ENCODE results near the gene TAF4.
"Not testable (repeated sequence)": the region's sequence is repeated elsewhere in the genome, so short reads cannot be mapped to it uniquely, and the experiment has no call there.

The TAF4 gene

GRCh38 chr20:62073323-62073722, 7.6 kb upstream of the TAF4 start:
- no peak for DNase-seq (ENCODE audit: low spot score)

- not testable (repeated sequence) for DNase-seq (ENCODE audit: low spot score)
Observed at GRCh38 chr20:62071669-62072430, 6.2 kb upstream of the TAF4 start.

- DNase-seq (ENCODE audit: low spot score), result no peak
Observed at GRCh38 chr20:62069741-62070216, 4.1 kb upstream of the TAF4 start.

- DNase-seq (ENCODE audit: low spot score), result no peak
Observed at GRCh38 chr20:62068997-62069396, 3.3 kb upstream of the TAF4 start.

GRCh38 chr20:62067547-62068260, 2.0 kb upstream of the TAF4 start:
- no peak for DNase-seq (ENCODE audit: low spot score)

- DNase-seq (ENCODE audit: low spot score), result no peak
Observed at GRCh38 chr20:62066983-62067433, 1.3 kb upstream of the TAF4 start.

- DNase-seq (ENCODE audit: low spot score), result peak; percentile 29
Observed at GRCh38 chr20:62066339-62066982, 780 bp upstream of the TAF4 start.

- DNase-seq (ENCODE audit: low spot score), result no peak
Observed at GRCh38 chr20:62064770-62065673, 659 bp downstream of the TAF4 start.

GRCh38 chr20:62063981-62064769, 1.5 kb downstream of the TAF4 start:
- peak; percentile 12 for DNase-seq (ENCODE audit: low spot score)

- DNase-seq (ENCODE audit: low spot score), result no peak
Observed at GRCh38 chr20:62063315-62063980, 2.2 kb downstream of the TAF4 start.

GRCh38 chr20:62062661-62063314, 2.9 kb downstream of the TAF4 start:
- no peak for DNase-seq (ENCODE audit: low spot score)

- DNase-seq (ENCODE audit: low spot score), result no peak
Observed at GRCh38 chr20:62061851-62062423, 3.7 kb downstream of the TAF4 start.

GRCh38 chr20:62060631-62061541, 4.8 kb downstream of the TAF4 start:
- DNase-seq (ENCODE audit: low spot score), result no peak

GRCh38 chr20:62059920-62060630, 5.6 kb downstream of the TAF4 start:
- no peak for DNase-seq (ENCODE audit: low spot score)

- no peak for DNase-seq (ENCODE audit: low spot score)
Observed at GRCh38 chr20:62059401-62059800, 6.3 kb downstream of the TAF4 start.

- no peak for DNase-seq (ENCODE audit: low spot score)
Observed at GRCh38 chr20:62058941-62059340, 6.7 kb downstream of the TAF4 start.

- no peak for DNase-seq (ENCODE audit: low spot score)
Observed at GRCh38 chr20:62056975-62057374, 8.7 kb downstream of the TAF4 start.

GRCh38 chr20:62056377-62056776, 9.3 kb downstream of the TAF4 start:
- no peak for DNase-seq (ENCODE audit: low spot score)

All from kidney capillary endothelial cell (primary cell).